ENCODE results near the gene BEAN1. TPM values are rescaled to one million over a fixed set of nuclear protein-coding genes. Genes with fewer than 3 reads are reported as not detected.
"Not testable (repeated sequence)": the region's sequence is repeated elsewhere in the genome, so short reads cannot be mapped to it uniquely, and the experiment has no call there.

The BEAN1 gene
- polyA plus RNA-seq, 1 donor from 2014 or later: 0.16 TPM

DNA sequence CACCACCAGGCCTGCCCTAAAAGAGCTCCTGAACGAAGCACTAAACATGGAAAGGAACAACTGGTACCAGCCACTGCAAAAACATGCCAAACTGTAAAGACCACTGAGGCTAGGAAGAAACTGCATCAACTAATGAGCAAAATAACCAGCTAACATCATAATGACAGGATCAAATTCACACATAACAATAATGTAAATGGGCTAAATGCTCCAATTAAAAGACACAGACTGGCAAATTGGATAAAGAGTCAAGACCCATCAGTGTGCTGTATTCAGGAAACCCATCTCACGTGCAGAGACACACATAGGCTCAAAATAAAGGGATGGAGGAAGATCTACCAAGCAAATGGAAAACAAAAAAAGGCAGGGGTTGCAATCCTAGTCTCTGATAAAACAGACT, 70.8 kb downstream of the BEAN1 start:
- H3K9me2 ChIP-seq (ENCODE audit: insufficient read depth, low read length); H2AFZ ChIP-seq (ENCODE audit: low read depth, low read length); H3K36me3 ChIP-seq (ENCODE audit: insufficient read depth, low read length); H3K9ac ChIP-seq (ENCODE audit: low read length); H3K79me2 ChIP-seq (replicated peaks; ENCODE audit: insufficient read depth, low read length); H3K27ac ChIP-seq (ENCODE audit: low read length); H4K20me1 ChIP-seq (ENCODE audit: insufficient read depth); H3K9me3 ChIP-seq (ENCODE audit: low read length); H3K27me3 ChIP-seq (ENCODE audit: insufficient read depth, low read depth, low read length); H3K4me3 ChIP-seq (ENCODE audit: low read length); H3F3A ChIP-seq (ENCODE audit: insufficient read depth, low read length, poor library complexity, severe bottlenecking); H3K4me2 ChIP-seq (ENCODE audit: low read length): not testable (repeated sequence)

DNA sequence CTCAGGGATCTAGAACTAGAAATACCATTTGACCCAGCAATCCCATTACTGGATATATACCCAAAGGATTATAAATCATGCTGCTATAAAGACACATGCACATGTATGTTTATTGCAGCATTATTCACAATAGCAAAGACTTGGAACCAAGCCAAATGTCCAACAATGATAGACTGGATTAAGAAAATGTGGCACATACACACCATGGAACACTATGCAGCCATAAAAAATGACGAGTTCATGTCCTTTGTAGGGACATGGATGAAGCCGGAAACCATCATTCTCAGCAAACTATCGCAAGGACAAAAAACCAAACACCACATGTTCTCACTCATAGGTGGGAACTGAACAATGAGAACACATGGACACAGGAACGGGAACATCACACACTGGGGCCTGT, 74.5 kb downstream of the BEAN1 start:
- not testable (repeated sequence) for H3K9me3 ChIP-seq (ENCODE audit: low read length); H3K9me2 ChIP-seq (ENCODE audit: insufficient read depth, low read length); H4K20me1 ChIP-seq (ENCODE audit: insufficient read depth); H3K4me2 ChIP-seq (ENCODE audit: low read length); H2AFZ ChIP-seq (ENCODE audit: low read depth, low read length); H3K27ac ChIP-seq (ENCODE audit: low read length); H3K9ac ChIP-seq (ENCODE audit: low read length); H3K79me2 ChIP-seq (replicated peaks; ENCODE audit: insufficient read depth, low read length); H3K27me3 ChIP-seq (ENCODE audit: insufficient read depth, low read depth, low read length); H3K36me3 ChIP-seq (ENCODE audit: insufficient read depth, low read length); H3K4me3 ChIP-seq (ENCODE audit: low read length); H3F3A ChIP-seq (ENCODE audit: insufficient read depth, low read length, poor library complexity, severe bottlenecking)

DNA sequence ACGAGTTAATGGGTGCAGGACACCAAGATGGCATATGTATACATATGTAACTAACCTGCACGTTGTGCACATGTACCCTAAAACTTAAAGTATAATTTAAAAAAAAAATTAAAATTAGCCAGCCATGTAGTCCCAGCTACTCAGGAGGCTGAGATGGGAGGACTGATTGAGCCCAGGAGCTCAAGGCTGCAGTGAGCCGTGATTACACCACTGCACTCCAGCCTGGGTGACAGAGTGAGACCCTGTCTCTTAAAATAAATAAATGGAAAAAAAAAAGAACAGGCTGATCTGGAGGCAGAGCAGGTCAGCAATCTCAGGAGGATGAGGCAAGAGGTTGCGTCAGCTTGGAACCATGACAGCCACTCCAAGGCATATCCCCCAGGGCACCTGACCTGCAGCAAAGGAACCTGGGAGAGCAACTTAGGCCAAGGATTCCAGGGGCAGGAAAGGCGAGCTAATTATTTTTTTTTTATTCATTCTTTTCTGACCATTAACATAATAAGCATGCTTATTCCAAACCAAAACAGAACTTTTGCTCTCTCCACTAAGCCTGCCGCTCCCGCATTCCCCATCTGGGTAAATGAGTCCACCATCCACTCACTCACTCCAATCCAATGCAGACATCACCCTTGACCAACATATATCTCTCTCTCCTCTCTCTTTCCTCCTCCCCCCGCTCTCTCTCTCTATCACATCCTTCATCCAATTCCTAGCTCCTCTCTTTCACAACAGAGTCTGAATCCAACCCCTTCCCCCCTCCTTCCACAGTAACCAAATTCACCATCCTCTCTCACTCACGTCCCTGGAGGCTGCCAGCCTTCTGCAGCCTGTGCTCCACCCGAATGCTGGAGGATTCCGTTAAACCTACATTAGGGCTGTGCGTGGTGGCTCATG, 75.2 kb downstream of the BEAN1 start:
- Histone ChIP-seq H3K9me3 (ENCODE audit: low read length) (no peaks in the 10 kb centered on the region), H2AFZ (ENCODE audit: low read depth, low read length) (no peak overlapping the region), H3K79me2 (replicated peaks; ENCODE audit: insufficient read depth, low read length) (no peaks in the 10 kb centered on the region), H3K9ac (ENCODE audit: low read length) (no peak overlapping the region), H4K20me1 (ENCODE audit: insufficient read depth) (no peaks in the 10 kb centered on the region), H3K36me3 (ENCODE audit: insufficient read depth, low read length) (no peaks in the 10 kb centered on the region), H3K4me3 (ENCODE audit: low read length) (no peak overlapping the region), H3K9me2 (ENCODE audit: insufficient read depth, low read length) (no peaks in the 10 kb centered on the region), H3K27me3 (ENCODE audit: insufficient read depth, low read depth, low read length) (no peaks in the 10 kb centered on the region), H3K4me2 (ENCODE audit: low read length) (no peak overlapping the region), H3F3A (ENCODE audit: insufficient read depth, low read length, poor library complexity, severe bottlenecking) (no peaks in the 10 kb centered on the region), H3K27ac (ENCODE audit: low read length) (no peak overlapping the region)
- TF ChIP-seq, protein P1, sequence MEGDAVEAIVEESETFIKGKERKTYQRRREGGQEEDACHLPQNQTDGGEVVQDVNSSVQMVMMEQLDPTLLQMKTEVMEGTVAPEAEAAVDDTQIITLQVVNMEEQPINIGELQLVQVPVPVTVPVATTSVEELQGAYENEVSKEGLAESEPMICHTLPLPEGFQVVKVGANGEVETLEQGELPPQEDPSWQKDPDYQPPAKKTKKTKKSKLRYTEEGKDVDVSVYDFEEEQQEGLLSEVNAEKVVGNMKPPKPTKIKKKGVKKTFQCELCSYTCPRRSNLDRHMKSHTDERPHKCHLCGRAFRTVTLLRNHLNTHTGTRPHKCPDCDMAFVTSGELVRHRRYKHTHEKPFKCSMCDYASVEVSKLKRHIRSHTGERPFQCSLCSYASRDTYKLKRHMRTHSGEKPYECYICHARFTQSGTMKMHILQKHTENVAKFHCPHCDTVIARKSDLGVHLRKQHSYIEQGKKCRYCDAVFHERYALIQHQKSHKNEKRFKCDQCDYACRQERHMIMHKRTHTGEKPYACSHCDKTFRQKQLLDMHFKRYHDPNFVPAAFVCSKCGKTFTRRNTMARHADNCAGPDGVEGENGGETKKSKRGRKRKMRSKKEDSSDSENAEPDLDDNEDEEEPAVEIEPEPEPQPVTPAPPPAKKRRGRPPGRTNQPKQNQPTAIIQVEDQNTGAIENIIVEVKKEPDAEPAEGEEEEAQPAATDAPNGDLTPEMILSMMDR (IDR thresholded peaks at IDR 0.05; ENCODE audit: poor library complexity, severe bottlenecking): no peak
- TF ChIP-seq SMC3 (conservative IDR thresholded peaks at IDR 0.05; ENCODE audit: poor library complexity) (no peak), MXI1 (conservative IDR thresholded peaks at IDR 0.05; ENCODE audit: poor library complexity, severe bottlenecking) (no peak), EZH2 (IDR thresholded peaks at IDR 0.05; ENCODE audit: borderline replicate concordance, insufficient read depth, low read length, poor library complexity, severe bottlenecking) (no peak), TAF1 (IDR thresholded peaks at IDR 0.05; ENCODE audit: low read depth) (no peak), RAD21 (conservative IDR thresholded peaks at IDR 0.05) (no peak), POLR2AphosphoS5 (IDR thresholded peaks at IDR 0.05) (no peak), EP300 (conservative IDR thresholded peaks at IDR 0.05; ENCODE audit: poor library complexity, severe bottlenecking) (no peak)
- TF ChIP-seq, protein P2, sequence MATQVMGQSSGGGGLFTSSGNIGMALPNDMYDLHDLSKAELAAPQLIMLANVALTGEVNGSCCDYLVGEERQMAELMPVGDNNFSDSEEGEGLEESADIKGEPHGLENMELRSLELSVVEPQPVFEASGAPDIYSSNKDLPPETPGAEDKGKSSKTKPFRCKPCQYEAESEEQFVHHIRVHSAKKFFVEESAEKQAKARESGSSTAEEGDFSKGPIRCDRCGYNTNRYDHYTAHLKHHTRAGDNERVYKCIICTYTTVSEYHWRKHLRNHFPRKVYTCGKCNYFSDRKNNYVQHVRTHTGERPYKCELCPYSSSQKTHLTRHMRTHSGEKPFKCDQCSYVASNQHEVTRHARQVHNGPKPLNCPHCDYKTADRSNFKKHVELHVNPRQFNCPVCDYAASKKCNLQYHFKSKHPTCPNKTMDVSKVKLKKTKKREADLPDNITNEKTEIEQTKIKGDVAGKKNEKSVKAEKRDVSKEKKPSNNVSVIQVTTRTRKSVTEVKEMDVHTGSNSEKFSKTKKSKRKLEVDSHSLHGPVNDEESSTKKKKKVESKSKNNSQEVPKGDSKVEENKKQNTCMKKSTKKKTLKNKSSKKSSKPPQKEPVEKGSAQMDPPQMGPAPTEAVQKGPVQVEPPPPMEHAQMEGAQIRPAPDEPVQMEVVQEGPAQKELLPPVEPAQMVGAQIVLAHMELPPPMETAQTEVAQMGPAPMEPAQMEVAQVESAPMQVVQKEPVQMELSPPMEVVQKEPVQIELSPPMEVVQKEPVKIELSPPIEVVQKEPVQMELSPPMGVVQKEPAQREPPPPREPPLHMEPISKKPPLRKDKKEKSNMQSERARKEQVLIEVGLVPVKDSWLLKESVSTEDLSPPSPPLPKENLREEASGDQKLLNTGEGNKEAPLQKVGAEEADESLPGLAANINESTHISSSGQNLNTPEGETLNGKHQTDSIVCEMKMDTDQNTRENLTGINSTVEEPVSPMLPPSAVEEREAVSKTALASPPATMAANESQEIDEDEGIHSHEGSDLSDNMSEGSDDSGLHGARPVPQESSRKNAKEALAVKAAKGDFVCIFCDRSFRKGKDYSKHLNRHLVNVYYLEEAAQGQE (IDR thresholded peaks at IDR 0.05; ENCODE audit: borderline replicate concordance): no peak
